HG03135 (cell line): ENCODE data around the gene SPG21.

Experiments
- ATAC-seq: cut with Tn5 transposase; IDR thresholded peaks from one replicate; pipeline ENCODE4 v1.9.1; 2021; ENCODE audit warnings: mild to moderate bottlenecking, moderate library complexity; ENCODE audit not compliant: unreplicated experiment

SPG21 gene

DNA sequence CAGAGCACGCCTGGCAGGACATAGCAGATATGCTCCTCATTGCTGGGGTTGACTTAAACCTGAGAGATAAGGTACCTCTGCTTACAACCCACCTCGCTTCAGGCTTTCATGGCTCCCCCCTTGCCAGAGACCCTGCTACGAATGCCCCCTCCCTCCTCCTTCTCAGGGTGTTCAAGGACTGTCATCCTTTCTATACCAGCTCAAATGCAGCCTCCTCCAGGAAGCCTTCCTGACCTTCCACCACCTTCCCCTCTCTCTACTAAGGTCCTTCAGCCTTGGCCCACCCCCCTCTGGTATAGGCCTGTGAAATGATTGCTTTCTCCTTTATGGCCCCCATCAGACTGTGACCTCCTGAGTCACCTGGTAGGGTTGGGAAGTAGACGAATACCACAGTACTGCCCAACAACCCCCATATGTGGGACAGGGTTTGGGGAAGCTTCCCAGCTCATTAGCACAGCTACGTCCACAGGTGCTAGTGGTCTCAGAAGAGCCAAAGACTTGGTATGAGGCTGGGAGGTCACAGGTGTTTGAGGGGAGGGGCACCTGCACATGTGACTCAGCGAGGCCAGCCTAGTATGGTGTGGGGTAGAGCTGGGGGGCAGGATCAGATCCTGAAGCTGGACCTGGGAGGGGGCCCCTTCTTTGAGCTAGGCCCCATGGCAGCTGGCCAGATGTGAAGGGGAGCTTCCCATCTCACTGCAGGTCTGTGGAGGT lies 46.0 kb downstream of the SPG21 start:
- no peak for ATAC-seq

- no peak for ATAC-seq
These were observed 47.4 kb downstream of the SPG21 start for GRCh38 chr15:64942356-64942755.

DNA sequence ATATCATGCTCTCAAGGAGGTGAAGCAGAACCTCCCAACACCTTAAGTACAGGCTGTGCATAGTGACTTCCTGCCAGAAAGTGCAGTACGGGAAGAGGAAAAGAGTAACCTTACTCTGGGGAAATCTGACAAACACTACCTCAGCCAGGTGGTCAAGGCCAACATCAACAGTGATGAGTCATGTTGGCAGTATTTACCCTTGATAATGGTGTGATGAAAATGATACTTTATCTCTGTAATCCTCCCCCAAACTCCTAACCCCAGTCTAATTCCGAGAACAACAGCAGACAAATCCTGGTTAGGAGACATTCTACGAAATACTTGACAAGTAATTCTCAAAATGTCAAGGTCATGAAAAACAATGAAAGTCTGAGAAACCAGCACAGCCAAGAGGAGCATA lies 51.5 kb downstream of the SPG21 start:
- no peak for ATAC-seq

- ATAC-seq, result no peak
These were observed 55.7 kb downstream of the SPG21 start for GRCh38 chr15:64934023-64934422.

- no peak for ATAC-seq
These were observed 58.3 kb downstream of the SPG21 start for GRCh38 chr15:64931381-64931780.

- ATAC-seq, result no peak
These were observed 58.8 kb downstream of the SPG21 start for GRCh38 chr15:64930778-64931371.

DNA sequence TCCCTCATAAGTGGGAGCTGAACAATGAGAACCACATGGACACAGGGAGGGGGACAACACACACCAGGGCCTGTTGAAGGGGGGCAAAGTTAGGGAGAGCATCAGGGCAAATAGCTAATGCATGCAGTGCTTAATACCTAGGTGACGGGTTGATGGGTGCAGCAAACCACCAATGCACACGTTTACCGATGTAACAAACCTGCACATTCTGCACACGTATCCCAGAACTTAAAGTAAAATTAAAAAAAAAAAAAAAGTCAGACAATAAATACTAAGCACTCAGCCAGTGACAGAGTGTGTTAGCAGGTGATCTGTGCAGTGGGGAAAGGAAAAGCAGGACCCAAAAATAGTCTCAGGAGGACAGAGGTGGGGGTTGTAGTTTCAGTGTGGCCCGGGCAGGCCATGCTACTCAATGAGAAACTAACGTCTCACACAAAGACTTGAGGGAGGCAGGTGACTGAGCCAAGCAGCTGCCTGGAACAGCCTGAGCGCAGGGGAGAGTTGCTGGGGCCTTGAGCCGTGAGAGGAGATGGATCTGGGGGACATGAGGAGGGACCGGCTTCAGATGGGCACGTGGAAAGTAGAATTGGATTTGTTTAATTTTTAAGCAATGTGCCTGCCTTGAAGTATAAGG lies 59.6 kb downstream of the SPG21 start:
- ATAC-seq, result peak; percentile 66

DNA sequence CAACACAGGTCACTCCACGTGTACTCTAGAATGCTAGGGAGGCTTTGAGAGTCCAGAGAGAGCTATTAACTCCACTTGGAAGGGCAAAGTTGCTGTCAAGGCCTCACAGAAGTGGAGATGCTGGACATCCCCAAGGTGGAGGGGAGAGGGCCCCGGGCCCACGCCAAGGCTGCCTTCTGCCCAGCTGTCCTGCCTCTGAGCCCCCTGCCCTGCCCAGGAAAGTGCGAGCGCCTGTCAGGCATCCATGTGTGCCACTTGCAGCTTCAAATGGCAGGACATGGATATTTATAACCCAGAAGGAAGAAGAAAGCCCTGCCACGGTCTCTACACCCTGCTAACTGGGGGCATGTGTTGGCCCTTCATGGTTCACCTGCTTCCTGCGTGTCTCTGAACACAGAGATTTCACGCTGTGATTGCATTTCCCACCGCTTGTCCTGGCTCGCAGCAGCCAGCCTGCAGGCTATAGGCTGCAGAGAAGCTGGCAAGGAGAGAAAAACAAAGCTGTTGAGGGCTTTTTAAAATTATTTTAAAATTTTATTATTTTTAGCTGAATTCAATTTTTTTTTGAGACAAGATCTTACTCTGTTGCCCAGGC lies 61.0 kb downstream of the SPG21 start:
- no peak for ATAC-seq

- no peak for ATAC-seq
These were observed 63.1 kb downstream of the SPG21 start for GRCh38 chr15:64926661-64927060.

DNA sequence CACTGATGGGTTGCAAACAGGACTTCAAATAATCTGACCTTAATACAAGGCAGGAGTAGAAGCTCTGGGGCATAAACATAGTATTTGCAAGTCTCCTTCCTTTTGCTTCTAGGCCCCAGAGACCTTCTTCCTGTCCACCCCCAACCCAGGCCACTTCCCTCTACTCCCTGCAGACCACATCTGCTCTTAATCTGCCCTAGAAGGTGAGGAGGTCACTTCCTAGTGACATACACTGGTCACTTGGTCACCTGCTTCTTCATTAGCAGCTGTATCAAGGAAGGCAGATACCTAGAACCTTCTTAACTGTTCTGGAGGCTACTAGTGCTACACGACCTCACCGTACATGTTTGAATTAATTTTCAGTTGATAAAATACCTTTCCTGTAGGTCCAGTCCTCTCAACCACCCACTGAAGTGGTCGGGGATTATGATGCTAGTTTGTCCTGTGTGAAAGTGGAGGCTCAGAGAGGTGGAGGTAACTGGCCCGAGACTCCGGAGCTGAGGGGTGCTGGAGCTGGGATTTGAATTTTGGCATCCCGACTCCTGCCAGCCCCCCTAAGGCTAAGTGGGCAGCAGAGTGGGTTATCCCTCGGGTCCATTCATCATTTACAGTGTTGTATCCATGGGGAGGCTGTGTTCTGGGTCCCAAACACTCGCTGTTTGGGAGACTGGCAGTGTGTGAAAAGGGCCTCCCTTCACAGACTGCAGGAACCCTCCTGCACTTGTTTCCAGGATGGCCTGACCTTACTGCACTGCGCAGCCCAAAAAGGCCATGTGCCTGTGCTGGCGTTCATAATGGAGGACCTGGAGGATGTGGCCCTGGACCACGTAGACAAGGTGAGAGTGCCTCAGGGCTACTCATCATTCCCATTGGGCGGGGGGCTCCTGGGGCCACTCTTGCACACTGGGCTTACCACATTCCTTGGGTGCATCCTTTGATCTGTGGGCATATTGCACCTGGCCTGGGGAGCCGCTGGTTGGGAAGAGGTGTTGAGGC lies 64.1 kb downstream of the SPG21 start:
- ATAC-seq, result no peak

DNA sequence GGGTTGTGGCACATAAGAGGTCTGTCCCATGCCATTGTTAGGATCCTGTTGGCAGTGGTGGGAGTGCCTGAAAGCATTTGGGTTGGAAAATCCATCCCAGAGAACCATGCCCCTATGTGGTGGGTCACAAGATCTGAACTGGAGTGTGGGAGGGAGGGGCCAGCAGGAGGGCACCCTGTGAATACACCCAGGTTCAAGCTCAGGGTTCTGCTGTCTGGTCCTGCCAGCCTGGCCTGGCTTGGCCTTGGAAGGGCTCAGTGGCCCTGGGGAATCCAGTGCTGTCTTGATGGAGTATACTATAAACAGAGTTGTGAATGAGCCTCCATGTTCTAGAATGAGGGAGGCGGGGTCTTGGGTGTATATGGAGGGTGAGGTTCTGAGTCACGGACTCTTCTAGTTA lies 66.2 kb downstream of the SPG21 start:
- ATAC-seq, result no peak

DNA sequence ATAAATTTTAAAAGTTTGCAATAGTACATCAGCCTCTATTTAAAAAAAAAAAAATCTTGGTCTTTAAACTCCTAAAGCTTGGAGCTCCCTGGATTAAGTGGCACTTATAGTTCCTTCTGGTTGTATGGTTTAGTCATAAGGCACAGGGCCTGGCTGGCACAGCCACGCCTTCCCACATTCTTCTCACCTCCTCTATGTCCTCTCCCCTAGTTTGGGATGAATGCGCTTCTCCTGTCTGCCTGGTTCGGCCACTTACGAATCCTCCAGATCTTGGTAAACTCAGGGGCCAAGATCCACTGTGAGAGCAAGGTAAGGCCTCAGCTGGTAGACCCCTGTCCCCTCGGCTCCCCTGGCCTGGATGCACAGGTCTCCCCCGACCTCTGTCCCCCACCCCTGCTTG lies 68.0 kb downstream of the SPG21 start:
- no peak for ATAC-seq

GRCh38 chr15:64919721-64920120 lies 70.0 kb downstream of the SPG21 start:
- ATAC-seq, result no peak

DNA sequence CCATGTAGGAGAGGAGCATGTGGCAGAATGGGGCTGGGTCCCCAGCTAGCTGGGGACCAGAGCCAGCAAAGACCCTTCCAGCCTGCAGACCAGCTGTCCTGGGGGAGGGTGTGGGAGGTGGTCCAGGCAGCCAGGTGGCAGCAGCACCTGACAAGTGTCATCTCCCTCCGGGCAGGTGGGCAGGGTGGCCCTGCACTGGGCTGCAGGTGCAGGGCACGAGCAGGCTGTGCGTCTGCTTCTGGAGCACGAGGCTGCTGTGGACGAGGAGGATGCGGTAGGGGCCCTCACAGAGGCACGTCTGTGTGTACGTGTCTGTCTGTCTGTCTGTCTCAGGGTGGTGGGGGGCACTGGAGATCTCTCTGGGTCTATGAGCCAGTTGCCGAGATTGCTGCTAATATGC lies 72.5 kb downstream of the SPG21 start:
- ATAC-seq, result no peak

- no peak for ATAC-seq
These were observed 73.3 kb downstream of the SPG21 start for GRCh38 chr15:64916365-64916764.

DNA sequence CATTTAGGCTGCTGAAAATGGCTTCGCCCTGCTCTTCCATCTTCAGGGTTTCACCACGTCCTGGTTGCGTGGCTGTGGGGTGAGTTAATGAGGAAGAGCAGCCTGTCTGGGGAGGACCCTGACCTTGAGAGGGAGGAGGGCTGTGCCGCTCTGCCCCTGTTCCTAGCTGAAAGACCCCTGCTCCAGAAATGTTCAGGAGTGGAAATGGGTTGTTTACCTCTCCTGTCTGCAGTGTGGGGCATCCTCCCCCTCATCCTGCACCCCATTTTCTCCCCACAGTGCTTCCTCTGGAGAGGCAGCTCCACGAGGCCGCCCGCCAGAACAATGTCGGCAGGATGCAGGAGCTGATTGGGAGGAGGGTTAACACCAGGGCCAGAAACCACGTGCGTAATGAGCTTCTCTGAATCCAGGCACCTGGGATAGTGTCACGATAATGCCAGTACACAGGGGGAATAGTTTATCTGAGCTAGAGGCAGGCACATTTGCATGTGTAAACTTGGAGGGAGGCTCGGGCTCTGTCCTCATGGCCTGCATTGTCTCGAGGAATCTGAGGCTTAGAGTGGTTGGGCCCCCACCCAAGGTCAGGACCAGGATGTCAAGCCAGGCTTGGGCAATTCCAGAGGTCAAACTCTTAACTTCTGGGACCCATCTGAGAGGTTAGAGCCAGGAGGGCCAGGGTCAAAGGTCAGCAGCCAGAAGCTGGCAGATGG lies 74.0 kb downstream of the SPG21 start:
- no peak for ATAC-seq
